WTC11 (cell line): ENCODE data around the gene MTSS2. TPM values are rescaled to one million over a fixed set of nuclear protein-coding genes. Genes with fewer than 3 reads are reported as not detected.

Experiments used
- ATAC-seq: fragments of 200-7000 bp; cut with Tn5 transposase; 2 replicates; pipeline ENCODE4 v1.10.0; 2021; ENCODE audit warnings: mild to moderate bottlenecking, moderate library complexity
- CTCF ChIA-PET: fragments of 300-600 bp; sonication (Branson Sonifier 250); formaldehyde crosslinking; loops from one replicate; lab custom pipeline; 2021; ENCODE audit warnings: antibody characterized with exemption; lab: Charles Lee
- POLR2A ChIA-PET: fragments of 350-600 bp; sonication (Branson Sonifier 250); formaldehyde crosslinking; loops from one replicate; lab custom pipeline; 2021; ENCODE audit warnings: antibody characterized with exemption; lab: Charles Lee
- DNase-seq: peaks from one replicate; pipeline ENCODE4 v3.0.0; 2021; ENCODE audit warnings: low spot score
- H3K27ac Mint-ChIP-seq: 2 replicates; pipeline ENCODE4 v1.8.0; 2021; ENCODE audit warnings: mixed read lengths
- H3K27me3 Mint-ChIP-seq: 2 replicates; pipeline ENCODE4 v1.8.0; 2021; ENCODE audit warnings: low read depth, mild to moderate bottlenecking, moderate library complexity, mixed read lengths
- H3K36me3 Mint-ChIP-seq: 2 replicates; pipeline ENCODE4 v1.8.0; 2021; ENCODE audit warnings: mixed read lengths
- H3K4me1 Mint-ChIP-seq: 2 replicates; pipeline ENCODE4 v1.8.0; 2022; ENCODE audit warnings: mixed read lengths
- H3K4me3 Mint-ChIP-seq: 2 replicates; pipeline ENCODE4 v1.8.0; 2021; ENCODE audit warnings: mild to moderate bottlenecking, moderate library complexity, mixed read lengths
- H3K9me3 Mint-ChIP-seq: 2 replicates; pipeline ENCODE4 v1.8.0; 2021; ENCODE audit warnings: mixed read lengths
- AFF4 ChIP-seq: sonication (generic); formaldehyde crosslinking; IDR thresholded peaks from 2 replicates; pipeline ENCODE4 v1.8.1; 2023; ENCODE audit warnings: mild to moderate bottlenecking, missing genetic modification reagents, borderline replicate concordance
- ATF1 ChIP-seq: sonication (generic); formaldehyde crosslinking; IDR thresholded peaks from 2 replicates; pipeline ENCODE4 v1.8.1; 2023; ENCODE audit warnings: mild to moderate bottlenecking, moderate library complexity, missing genetic modification reagents
- CREM ChIP-seq: sonication (generic); formaldehyde crosslinking; IDR thresholded peaks from 2 replicates; pipeline ENCODE4 v1.8.1; 2022; ENCODE audit warnings: mild to moderate bottlenecking, missing genetic modification reagents, moderate library complexity
- E2F5 ChIP-seq: sonication (generic); formaldehyde crosslinking; IDR thresholded peaks from 2 replicates; pipeline ENCODE4 v1.8.1; 2022; ENCODE audit warnings: mild to moderate bottlenecking, moderate library complexity, missing genetic modification reagents
- ETV6 ChIP-seq: sonication (generic); formaldehyde crosslinking; IDR thresholded peaks from 2 replicates; pipeline ENCODE4 v1.8.1; 2022; ENCODE audit warnings: mild to moderate bottlenecking, missing genetic modification reagents
- FOXP1 ChIP-seq: sonication (generic); formaldehyde crosslinking; IDR thresholded peaks from 2 replicates; pipeline ENCODE4 v1.8.0; 2022; ENCODE audit warnings: missing genetic modification reagents, mild to moderate bottlenecking, moderate library complexity, borderline replicate concordance
- IRF2 ChIP-seq: sonication (generic); formaldehyde crosslinking; IDR thresholded peaks from 2 replicates; pipeline ENCODE4 v1.8.0; 2022; ENCODE audit warnings: low read depth, missing genetic modification reagents, borderline replicate concordance
- MAX ChIP-seq: sonication (generic); formaldehyde crosslinking; IDR thresholded peaks from 2 replicates; pipeline ENCODE4 v1.8.0; 2022; ENCODE audit warnings: mild to moderate bottlenecking, missing genetic modification reagents
- PRRX2 ChIP-seq: fragments of 250-450 bp; sonication (Bioruptor Pico); IDR thresholded peaks from 2 replicates; pipeline ENCODE4 v1.8.0; 2021; ENCODE audit warnings: mild to moderate bottlenecking
- RELA ChIP-seq: sonication (generic); formaldehyde crosslinking; IDR thresholded peaks from 2 replicates; pipeline ENCODE4 v1.8.1; 2022; ENCODE audit warnings: missing genetic modification reagents, mild to moderate bottlenecking, borderline replicate concordance
- TEAD1 ChIP-seq: sonication (generic); formaldehyde crosslinking; IDR thresholded peaks from 2 replicates; pipeline ENCODE4 v1.8.0; 2022; ENCODE audit warnings: mild to moderate bottlenecking, missing genetic modification reagents
- USF1 ChIP-seq: sonication (generic); formaldehyde crosslinking; IDR thresholded peaks from 2 replicates; pipeline ENCODE4 v1.8.0; 2022; ENCODE audit warnings: mild to moderate bottlenecking, missing genetic modification reagents
- ZNF121 ChIP-seq: sonication (generic); formaldehyde crosslinking; IDR thresholded peaks from 2 replicates; pipeline ENCODE4 v1.8.0; 2023; ENCODE audit warnings: missing genetic modification reagents
- total RNA-seq: library from RNA; stranded (reverse); gene quantifications from 3 replicates; pipeline ENCODE4 v1.2.3, GENCODE V29; 2021
- TF ChIP-seq, protein P1 (sequence below): sonication (generic); formaldehyde crosslinking; IDR thresholded peaks from 2 replicates; pipeline ENCODE4 v1.8.1; 2023; ENCODE audit warnings: mild to moderate bottlenecking, missing genetic modification reagents, moderate library complexity
- TF ChIP-seq, protein P2 (sequence below): sonication (generic); formaldehyde crosslinking; IDR thresholded peaks from 2 replicates; pipeline ENCODE4 v1.8.0; 2022; ENCODE audit warnings: mild to moderate bottlenecking, missing genetic modification reagents
- TF ChIP-seq, protein P3 (sequence below): fragments of 250-450 bp; sonication (Bioruptor Pico); IDR thresholded peaks from 2 replicates; pipeline ENCODE4 v1.8.0; 2021; ENCODE audit warnings: mild to moderate bottlenecking

MTSS2 gene
- total RNA-seq, 1 experiment from 2014 or later = 28.3 TPM

- Mint-ChIP-seq H3K27me3 (no peaks in the 10 kb centered on the region), H3K4me1 (no peaks in the 10 kb centered on the region), H3K4me3 (no peak overlapping the region), H3K9me3 (peaks cover 17% of the 10 kb centered on the region), H3K36me3 (peaks cover 48% of the 10 kb centered on the region), H3K27ac (no peak overlapping the region)
- TF ChIP-seq TEAD1 (CRISPR knock-in tag) = no peak
- TF ChIP-seq ATF1 = no peak
- TF ChIP-seq PRRX2 (CRISPR knock-in tag) = no peak
- CTCF ChIA-PET = interaction anchor here (1.4 kb wide), 1 partner anchor 101 kb away, joined by 3 read pairs; no protein-coding TSS in a partner anchor
- DNase-seq (no peak), ATAC-seq (no peak)
- POLR2A ChIA-PET = no interaction called here
Observed at GRCh38 chr16:70670175-70670574, 15.7 kb downstream of the MTSS2 start.

GRCh38 chr16:70665806-70666735 is 19.8 kb downstream of the MTSS2 start:
- Mint-ChIP-seq H3K27me3 (no peaks in the 10 kb centered on the region), H3K9me3 (peaks cover 17% of the 10 kb centered on the region), H3K27ac (peak overlapping the region; percentile 45; the same call in 1 of the 2 replicates), H3K4me3 (no peak overlapping the region), H3K36me3 (peaks cover 43% of the 10 kb centered on the region), H3K4me1 (peaks cover 7% of the 10 kb centered on the region)
- POLR2A ChIA-PET = no interaction called here
- no peak for ATAC-seq
- no peak for DNase-seq
- TF ChIP-seq ETV6 (no peak), RELA (no peak), FOXP1 (CRISPR knock-in tag) (no peak), IRF2 (CRISPR knock-in tag) (no peak), E2F5 (CRISPR knock-in tag) (no peak), CREM (CRISPR knock-in tag) (no peak), AFF4 (CRISPR knock-in tag) (no peak), USF1 (CRISPR knock-in tag) (no peak), ZNF121 (CRISPR knock-in tag) (no peak), MAX (no peak)
- TF ChIP-seq, protein P1, sequence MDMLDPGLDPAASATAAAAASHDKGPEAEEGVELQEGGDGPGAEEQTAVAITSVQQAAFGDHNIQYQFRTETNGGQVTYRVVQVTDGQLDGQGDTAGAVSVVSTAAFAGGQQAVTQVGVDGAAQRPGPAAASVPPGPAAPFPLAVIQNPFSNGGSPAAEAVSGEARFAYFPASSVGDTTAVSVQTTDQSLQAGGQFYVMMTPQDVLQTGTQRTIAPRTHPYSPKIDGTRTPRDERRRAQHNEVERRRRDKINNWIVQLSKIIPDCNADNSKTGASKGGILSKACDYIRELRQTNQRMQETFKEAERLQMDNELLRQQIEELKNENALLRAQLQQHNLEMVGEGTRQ (CRISPR knock-in tag) = no peak
- TF ChIP-seq, protein P2, sequence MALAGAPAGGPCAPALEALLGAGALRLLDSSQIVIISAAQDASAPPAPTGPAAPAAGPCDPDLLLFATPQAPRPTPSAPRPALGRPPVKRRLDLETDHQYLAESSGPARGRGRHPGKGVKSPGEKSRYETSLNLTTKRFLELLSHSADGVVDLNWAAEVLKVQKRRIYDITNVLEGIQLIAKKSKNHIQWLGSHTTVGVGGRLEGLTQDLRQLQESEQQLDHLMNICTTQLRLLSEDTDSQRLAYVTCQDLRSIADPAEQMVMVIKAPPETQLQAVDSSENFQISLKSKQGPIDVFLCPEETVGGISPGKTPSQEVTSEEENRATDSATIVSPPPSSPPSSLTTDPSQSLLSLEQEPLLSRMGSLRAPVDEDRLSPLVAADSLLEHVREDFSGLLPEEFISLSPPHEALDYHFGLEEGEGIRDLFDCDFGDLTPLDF = no peak
- TF ChIP-seq, protein P3, sequence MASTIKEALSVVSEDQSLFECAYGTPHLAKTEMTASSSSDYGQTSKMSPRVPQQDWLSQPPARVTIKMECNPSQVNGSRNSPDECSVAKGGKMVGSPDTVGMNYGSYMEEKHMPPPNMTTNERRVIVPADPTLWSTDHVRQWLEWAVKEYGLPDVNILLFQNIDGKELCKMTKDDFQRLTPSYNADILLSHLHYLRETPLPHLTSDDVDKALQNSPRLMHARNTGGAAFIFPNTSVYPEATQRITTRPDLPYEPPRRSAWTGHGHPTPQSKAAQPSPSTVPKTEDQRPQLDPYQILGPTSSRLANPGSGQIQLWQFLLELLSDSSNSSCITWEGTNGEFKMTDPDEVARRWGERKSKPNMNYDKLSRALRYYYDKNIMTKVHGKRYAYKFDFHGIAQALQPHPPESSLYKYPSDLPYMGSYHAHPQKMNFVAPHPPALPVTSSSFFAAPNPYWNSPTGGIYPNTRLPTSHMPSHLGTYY (CRISPR knock-in tag) = no peak
- CTCF ChIA-PET = interaction anchor here (1.2 kb wide), 1 partner anchor 12 kb away, joined by 4 read pairs; no protein-coding TSS in a partner anchor
